Ovary (tissue), 9 donors: ENCODE data around the gene NUP210. TPM values are rescaled to one million over a fixed set of nuclear protein-coding genes. Genes with fewer than 3 reads are reported as not detected.

Experiments used
- DNase-seq, 5 donors: peaks; one replicate each; pipeline ENCODE4 v3.0.0-alpha.2; 2019 to 2020
- H3K27ac ChIP-seq, 2 donors: fragments of 200-600 bp; one replicate each; pipeline versions ENCODE4 v1.5.1 to v1.8.0; 2019 to 2022
- H3K27me3 ChIP-seq: fragments of 200-600 bp; one replicate; pipeline ENCODE4 v1.8.0; 2022
- H3K36me3 ChIP-seq: fragments of 200-600 bp; sonication (generic); one replicate; pipeline ENCODE4 v1.5.1; 2019
- H3K4me1 ChIP-seq: one replicate; pipeline ENCODE4 v1.8.1; 2013; ENCODE audit warnings: mild to moderate bottlenecking, moderate library complexity; ENCODE audit not compliant: insufficient read depth
- H3K4me3 ChIP-seq: fragments of 200-600 bp; sonication (generic); one replicate; pipeline ENCODE4 v1.5.1; 2017
- H3K9me3 ChIP-seq, 2 donors: fragments of 200-600 bp in 1 of 2; sonication (generic) in 1 of 2; one replicate each; pipeline versions ENCODE4 v1.5.1 to v1.8.1; 2013 to 2019; ENCODE audit warnings: mild to moderate bottlenecking in 1 of 2, moderate library complexity in 1 of 2
- EP300 ChIP-seq: sonication (generic); formaldehyde crosslinking; IDR thresholded peaks from one replicate; pipeline ENCODE4 v1.6.1; 2017; ENCODE audit warnings: antibody characterized with exemption
- POLR2A ChIP-seq: fragments of 450-650 bp; IDR thresholded peaks from one replicate; pipeline ENCODE4 v1.6.1; 2017; ENCODE audit warnings: antibody characterized with exemption, mild to moderate bottlenecking, moderate library complexity
- WGBS, 3 donors: extraction: QIAGEN DNeasy Blood & Tissue Kit in 1 of 3; methylation state at CpG; one replicate each; pipeline versions ENCODE4 v1.1.5 to v1.1.7; 2013 to 2017; 5-methylcytosine and 5-hydroxymethylcytosine counted together
- intact Hi-C, 4 donors: fragments of 100-400 bp; cut with DNase I; formaldehyde crosslinking; loops; one replicate each; pipeline versions ENCODE4 v1.11.0 to v1.15.1; 2022 to 2023
- polyA plus RNA-seq, 2 donors: library from polyadenylated mRNA; stranded (reverse); fragments of 200-250 nt in 1 of 2; fragments of 350-450 nt in 1 of 2; fragmentation: Illumina TruSeq in 1 of 2; extraction: RNeasy Lipid Tissue Mini Kit (QIAGEN cat#74804) in 1 of 2; gene quantifications; one replicate each; pipeline ENCODE4 v1.2.3, GENCODE V29; 2013 to 2014
- total RNA-seq, 7 donors: library from RNA; depleted of rRNA in 2 of 7; stranded (reverse); fragments of >200 nt in 2 of 7; fragmentation: NEBNext Ultra II Directional in 3 of 7; extraction: Animal tissue kit (Norgen Biotek cat#: 25700) in 3 of 7; gene quantifications; one replicate each; pipeline versions ENCODE4 v1.1.0 to v1.2.4, GENCODE V29; 2016 to 2023
- TF ChIP-seq, protein P1 (sequence below), 3 donors: fragments of 450-650 bp in 2 of 3; fragments of 200-600 bp in 1 of 3; IDR thresholded peaks; one replicate each; pipeline versions ENCODE4 v1.5.1 to v1.8.0; 2016 to 2022; ENCODE audit warnings: antibody characterized with exemption in 3 of 3, mild to moderate bottlenecking in 1 of 3
- donor health status: DM: no; HTN: no; CAD: no; lungs with moderate emphysema.
- donor health status: DM: no; HTN: no; CAD: no.
- donor health status: Bipolar disorder and iron deficiency.
- donor health status: DM: yes; HTN: yes; CAD: no.
- donor health status: DM: no; HTN: no; CAD: no.
- donor health status: DM: yes; HTN: yes; CAD: no.

NUP210 gene
- total and polyA plus RNA-seq, 9 donors = 1.4 to 5.8 (median 3.2) TPM

DNA sequence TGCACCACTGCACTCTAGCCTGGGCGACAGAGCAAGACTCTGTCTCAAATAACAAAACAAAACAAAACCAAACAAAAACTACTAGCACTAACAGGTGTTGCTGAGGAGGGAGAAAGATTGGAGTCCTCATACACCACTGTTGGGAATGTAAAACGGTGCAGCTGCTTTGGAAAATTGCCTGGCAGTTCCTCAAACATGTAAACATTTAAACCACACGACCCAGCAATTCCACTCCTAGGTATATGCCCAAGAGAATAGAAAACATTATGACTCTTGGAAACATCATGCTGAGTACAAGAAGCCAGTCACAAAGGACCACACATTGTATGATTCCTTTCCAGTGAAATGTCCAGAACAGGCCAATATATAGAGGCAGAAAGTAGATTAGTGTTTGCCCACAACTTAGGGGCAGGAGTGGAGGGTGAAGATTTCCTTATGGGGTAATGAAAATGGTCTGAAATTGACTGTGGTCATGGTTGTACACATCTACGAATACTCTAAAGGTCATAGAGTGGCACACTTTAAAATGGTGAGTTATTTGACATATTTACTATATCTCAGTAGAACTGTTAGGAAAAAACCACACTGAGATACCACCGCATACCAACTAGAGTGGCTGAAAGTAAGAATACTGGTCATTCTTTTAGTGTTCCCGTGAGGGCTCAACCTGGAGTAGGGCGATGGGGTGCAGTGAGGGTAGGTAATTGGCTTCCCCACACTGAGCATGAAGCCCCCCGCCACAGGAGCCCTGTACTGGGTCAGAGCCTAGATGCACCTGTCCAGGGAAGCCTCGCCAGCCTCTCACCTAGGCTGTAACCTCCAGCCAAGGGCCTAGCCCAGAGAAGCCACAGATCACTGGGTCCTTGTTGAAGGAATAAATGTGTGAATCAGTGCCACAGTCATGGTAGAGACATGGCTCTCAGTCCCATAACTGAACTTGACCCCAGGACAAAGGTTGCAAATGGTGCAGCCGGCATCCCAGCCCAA lies 131.1 kb downstream of the NUP210 start:
- Histone ChIP-seq H3K4me1 (no peaks in the 10 kb centered on the region), H3K4me3 (no peak overlapping the region), H3K27ac (no peak overlapping the region), H3K27me3 (no peaks in the 10 kb centered on the region), H3K36me3 (no peaks in the 10 kb centered on the region), H3K9me3 (peaks cover 0 to 5% of the 10 kb centered on the region in 2 donors)
- intact Hi-C loops = no loop called here
- DNase-seq = no peak
- TF ChIP-seq, protein P1, sequence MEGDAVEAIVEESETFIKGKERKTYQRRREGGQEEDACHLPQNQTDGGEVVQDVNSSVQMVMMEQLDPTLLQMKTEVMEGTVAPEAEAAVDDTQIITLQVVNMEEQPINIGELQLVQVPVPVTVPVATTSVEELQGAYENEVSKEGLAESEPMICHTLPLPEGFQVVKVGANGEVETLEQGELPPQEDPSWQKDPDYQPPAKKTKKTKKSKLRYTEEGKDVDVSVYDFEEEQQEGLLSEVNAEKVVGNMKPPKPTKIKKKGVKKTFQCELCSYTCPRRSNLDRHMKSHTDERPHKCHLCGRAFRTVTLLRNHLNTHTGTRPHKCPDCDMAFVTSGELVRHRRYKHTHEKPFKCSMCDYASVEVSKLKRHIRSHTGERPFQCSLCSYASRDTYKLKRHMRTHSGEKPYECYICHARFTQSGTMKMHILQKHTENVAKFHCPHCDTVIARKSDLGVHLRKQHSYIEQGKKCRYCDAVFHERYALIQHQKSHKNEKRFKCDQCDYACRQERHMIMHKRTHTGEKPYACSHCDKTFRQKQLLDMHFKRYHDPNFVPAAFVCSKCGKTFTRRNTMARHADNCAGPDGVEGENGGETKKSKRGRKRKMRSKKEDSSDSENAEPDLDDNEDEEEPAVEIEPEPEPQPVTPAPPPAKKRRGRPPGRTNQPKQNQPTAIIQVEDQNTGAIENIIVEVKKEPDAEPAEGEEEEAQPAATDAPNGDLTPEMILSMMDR (IDR thresholded peaks at IDR 0.05) = no peak
- TF ChIP-seq POLR2A = no peak
- TF ChIP-seq EP300 = no peak
- WGBS, 3 donors = 65% methylated on average over 10 of the region's 10 CpGs

- H3K36me3 ChIP-seq = no peaks in the 10 kb centered on the region
- peaks cover 0 to 12% of the 10 kb centered on the region in 2 donors for H3K9me3 ChIP-seq
- no peak for DNase-seq
- peaks cover 2% of the 10 kb centered on the region for H3K27me3 ChIP-seq
- H3K4me3 ChIP-seq = no peak overlapping the region
- H3K27ac ChIP-seq = no peak overlapping the region
- no peak for TF ChIP-seq POLR2A
- TF ChIP-seq EP300 = no peak
- TF ChIP-seq, protein P1 (IDR thresholded peaks at IDR 0.05) = no peak
- intact Hi-C loops = no loop called here
- WGBS, 3 donors = 65 to 78% (median 72%) methylated on average over 4 of the region's 4 CpGs
- no peaks in the 10 kb centered on the region for H3K4me1 ChIP-seq
Observed at GRCh38 chr3:13287833-13288232, 132.3 kb downstream of the NUP210 start.

DNA sequence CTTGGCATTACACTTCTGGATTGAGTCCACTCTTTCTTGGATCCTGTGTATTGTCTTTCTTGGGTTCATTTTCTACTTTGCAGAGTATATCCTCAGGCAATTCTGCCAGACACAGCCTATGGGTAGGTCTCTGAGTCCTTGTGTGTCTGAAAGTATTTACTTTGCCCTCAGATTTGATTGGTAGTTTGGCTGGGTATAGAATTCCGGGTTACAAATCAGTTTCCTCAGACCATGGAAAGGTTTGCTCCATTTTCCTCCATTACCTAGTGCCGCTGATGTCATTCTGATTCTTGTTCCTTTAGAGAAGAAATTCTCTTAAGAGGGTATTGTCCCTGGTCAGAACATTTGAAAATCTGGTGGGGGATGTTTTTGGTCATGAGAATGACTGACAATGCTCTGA lies 133.2 kb downstream of the NUP210 start:
- H3K36me3 ChIP-seq = no peaks in the 10 kb centered on the region
- intact Hi-C loops = no loop called here
- H3K9me3 ChIP-seq = peaks cover 0 to 12% of the 10 kb centered on the region in 2 donors
- WGBS, 3 donors = 82 to 89% (median 88%) methylated on average over 2 of the region's 2 CpGs
- no peak for DNase-seq
- no peak overlapping the region for H3K27ac ChIP-seq
- no peak overlapping the region for H3K4me3 ChIP-seq
- peaks cover 2% of the 10 kb centered on the region for H3K4me1 ChIP-seq
- TF ChIP-seq POLR2A = no peak
- TF ChIP-seq EP300 = no peak
- TF ChIP-seq, protein P1 (IDR thresholded peaks at IDR 0.05) = no peak
- peaks cover 2% of the 10 kb centered on the region for H3K27me3 ChIP-seq

GRCh38 chr3:13285007-13285567 lies 135.0 kb downstream of the NUP210 start:
- Histone ChIP-seq H3K36me3 (no peaks in the 10 kb centered on the region), H3K4me3 (no peak overlapping the region), H3K9me3 (peaks cover 0 to 12% of the 10 kb centered on the region in 2 donors), H3K27me3 (peaks cover 2% of the 10 kb centered on the region), H3K27ac (no peak overlapping the region), H3K4me1 (peaks cover 2% of the 10 kb centered on the region)
- WGBS, 3 donors = 79 to 89% (median 81%) methylated on average over 11 of the region's 11 CpGs
- intact Hi-C loops = no loop called here
- DNase-seq = no peak
- no peak for TF ChIP-seq EP300
- TF ChIP-seq, protein P1 (IDR thresholded peaks at IDR 0.05) = no peak
- no peak for TF ChIP-seq POLR2A
